Endothelial cell of umbilical vein (primary cell): ENCODE data around the gene FGF19.

Experiments
- CTCF ChIP-seq, 2 donors: IDR thresholded peaks; 1 replicate in 1 of 2; 2 replicates in 1 of 2; pipeline ENCODE4 v1.5.1; 2011; ENCODE audit warnings: low read length in 2 of 2, mild to moderate bottlenecking in 2 of 2, moderate library complexity in 2 of 2, control low read depth in 1 of 2, inconsistent platforms in 1 of 2, low read depth in 1 of 2; ENCODE audit not compliant: insufficient read depth in 1 of 2; ENCODE audit errors: extremely low read depth in 1 of 2
- EZH2 ChIP-seq: IDR thresholded peaks from 2 replicates; pipeline ENCODE4 v1.6.1; 2012; ENCODE audit warnings: borderline replicate concordance, low read depth, mild to moderate bottlenecking, moderate library complexity, low read length, inconsistent platforms; ENCODE audit not compliant: severe bottlenecking

- TF ChIP-seq EZH2 (no peak), CTCF (IDR thresholded peaks at IDR 0.05; ENCODE audit: extremely low read depth in 1 of 2, insufficient read depth in 1 of 2, low read depth in 1 of 2, low read length in 2 of 2) (no peak)
Measured at GRCh38 chr11:69651834-69652620, 51.8 kb downstream of the FGF19 start.
